ENCODE data around the gene N4BP2. TPM values are rescaled to one million over a fixed set of nuclear protein-coding genes. Genes with fewer than 3 reads are reported as not detected.

N4BP2 gene
- total RNA-seq, 1 experiment from 2014 or later = 3.9 TPM

DNA sequence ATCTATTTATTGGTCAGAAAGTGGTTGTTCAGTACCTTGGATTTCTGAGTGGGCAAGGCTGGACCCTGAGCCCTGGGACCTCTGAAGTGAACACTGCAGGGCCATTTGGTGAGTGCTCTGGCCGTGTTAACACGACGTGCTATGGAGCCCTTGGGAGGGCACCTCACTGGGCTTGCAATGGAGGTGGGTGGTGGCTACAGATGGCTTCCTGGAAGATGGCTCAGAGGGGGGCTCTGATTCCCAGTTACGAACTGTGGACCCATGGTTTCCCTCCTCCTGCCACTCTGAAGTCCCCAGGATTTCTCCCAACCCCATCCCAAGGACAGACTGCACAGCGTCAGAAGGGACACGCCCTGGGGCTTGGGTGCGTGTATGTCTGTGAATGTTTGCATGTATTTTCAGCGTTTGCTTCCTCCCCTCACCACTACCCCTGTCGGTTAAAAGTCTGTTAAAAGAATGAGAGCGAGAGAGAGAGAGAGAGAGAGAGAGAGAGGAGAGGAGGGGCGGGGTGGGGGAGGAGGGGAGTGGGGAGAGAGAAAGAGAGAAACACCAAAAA lies 136.4 kb downstream of the N4BP2 start:
- Histone ChIP-seq H3K27ac (ENCODE audit: low read length) (peak overlapping the region; percentile 94), H3K36me3 (ENCODE audit: low read depth, low read length) (no peaks in the 10 kb centered on the region), H3K4me3 (ENCODE audit: low read length) (no peak overlapping the region), H3K79me2 (ENCODE audit: low read length) (no peaks in the 10 kb centered on the region), H3K9me3 (ENCODE audit: low read length) (no peaks in the 10 kb centered on the region), H3K9ac (ENCODE audit: low read length) (peak overlapping the region; percentile 84), H4K20me1 (ENCODE audit: low read length) (no peaks in the 10 kb centered on the region), H3K4me2 (ENCODE audit: low read length) (no peak overlapping the region), H3K9me2 (replicated peaks; ENCODE audit: low read length) (no peaks in the 10 kb centered on the region), H3K4me1 (ENCODE audit: insufficient read depth, low read length) (peaks cover 32% of the 10 kb centered on the region), H3K27me3 (ENCODE audit: low read length) (no peaks in the 10 kb centered on the region), H2AFZ (ENCODE audit: low read length) (no peak overlapping the region), H3F3A (ENCODE audit: low read length, unreplicated experiment) (no peaks in the 10 kb centered on the region)
- intact Hi-C loops (cut with micrococcal nuclease) = no loop called here
- ATAC-seq (no peak), DNase-seq (no peak)
- no TSS peak for BruUV-seq (replicated peaks)
- ChIA-PET CTCF (no interaction called here), POLR2A (ENCODE audit: unreplicated experiment) (no interaction called here)
- TF ChIP-seq, protein P1, sequence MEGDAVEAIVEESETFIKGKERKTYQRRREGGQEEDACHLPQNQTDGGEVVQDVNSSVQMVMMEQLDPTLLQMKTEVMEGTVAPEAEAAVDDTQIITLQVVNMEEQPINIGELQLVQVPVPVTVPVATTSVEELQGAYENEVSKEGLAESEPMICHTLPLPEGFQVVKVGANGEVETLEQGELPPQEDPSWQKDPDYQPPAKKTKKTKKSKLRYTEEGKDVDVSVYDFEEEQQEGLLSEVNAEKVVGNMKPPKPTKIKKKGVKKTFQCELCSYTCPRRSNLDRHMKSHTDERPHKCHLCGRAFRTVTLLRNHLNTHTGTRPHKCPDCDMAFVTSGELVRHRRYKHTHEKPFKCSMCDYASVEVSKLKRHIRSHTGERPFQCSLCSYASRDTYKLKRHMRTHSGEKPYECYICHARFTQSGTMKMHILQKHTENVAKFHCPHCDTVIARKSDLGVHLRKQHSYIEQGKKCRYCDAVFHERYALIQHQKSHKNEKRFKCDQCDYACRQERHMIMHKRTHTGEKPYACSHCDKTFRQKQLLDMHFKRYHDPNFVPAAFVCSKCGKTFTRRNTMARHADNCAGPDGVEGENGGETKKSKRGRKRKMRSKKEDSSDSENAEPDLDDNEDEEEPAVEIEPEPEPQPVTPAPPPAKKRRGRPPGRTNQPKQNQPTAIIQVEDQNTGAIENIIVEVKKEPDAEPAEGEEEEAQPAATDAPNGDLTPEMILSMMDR (conservative IDR thresholded peaks at IDR 0.05; ENCODE audit: low read depth, low read length) = no peak
- TF ChIP-seq EZH2 (IDR thresholded peaks at IDR 0.05; ENCODE audit: low read length, unreplicated experiment) = no peak
- TF ChIP-seq EZH2phosphoT487 (IDR thresholded peaks at IDR 0.05; ENCODE audit: borderline replicate concordance, low read length) = no peak

DNA sequence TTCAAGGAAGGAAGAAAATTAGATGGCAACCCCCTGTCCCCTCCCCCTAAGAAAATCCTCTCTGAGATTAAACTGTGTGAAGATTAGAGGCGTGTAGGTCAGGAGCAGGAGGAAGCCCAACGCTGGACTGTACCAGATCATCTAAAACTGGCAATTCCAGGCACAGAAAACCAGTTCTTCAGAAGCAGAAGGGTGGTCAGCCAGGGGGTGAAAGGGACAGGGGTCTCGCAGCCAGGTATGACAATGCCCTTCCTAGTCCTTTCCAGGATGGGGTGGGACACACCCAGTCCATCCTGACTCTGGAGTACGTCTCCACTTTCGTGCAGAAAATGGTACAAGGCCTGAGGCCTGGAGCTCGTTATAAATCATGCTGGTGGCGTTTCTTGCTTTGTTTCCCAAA lies 136.9 kb downstream of the N4BP2 start:
- no TSS peak for BruUV-seq (replicated peaks)
- no peak for DNase-seq
- Histone ChIP-seq H3F3A (ENCODE audit: low read length, unreplicated experiment) (no peaks in the 10 kb centered on the region), H3K27ac (ENCODE audit: low read length) (no peak overlapping the region), H3K9me2 (replicated peaks; ENCODE audit: low read length) (no peaks in the 10 kb centered on the region), H4K20me1 (ENCODE audit: low read length) (no peaks in the 10 kb centered on the region), H2AFZ (ENCODE audit: low read length) (no peak overlapping the region), H3K4me3 (ENCODE audit: low read length) (no peak overlapping the region), H3K27me3 (ENCODE audit: low read length) (no peaks in the 10 kb centered on the region), H3K4me2 (ENCODE audit: low read length) (no peak overlapping the region), H3K9me3 (ENCODE audit: low read length) (no peaks in the 10 kb centered on the region), H3K79me2 (ENCODE audit: low read length) (no peaks in the 10 kb centered on the region), H3K9ac (ENCODE audit: low read length) (no peak overlapping the region), H3K4me1 (ENCODE audit: insufficient read depth, low read length) (peaks cover 32% of the 10 kb centered on the region), H3K36me3 (ENCODE audit: low read depth, low read length) (no peaks in the 10 kb centered on the region)
- intact Hi-C loops (cut with micrococcal nuclease) = no loop called here
- TF ChIP-seq, protein P1 (conservative IDR thresholded peaks at IDR 0.05; ENCODE audit: low read depth, low read length) = no peak
- TF ChIP-seq EZH2phosphoT487 (IDR thresholded peaks at IDR 0.05; ENCODE audit: borderline replicate concordance, low read length) (no peak), EZH2 (IDR thresholded peaks at IDR 0.05; ENCODE audit: low read length, unreplicated experiment) (no peak)
- no peak for ATAC-seq
- ChIA-PET POLR2A (ENCODE audit: unreplicated experiment) (no interaction called here), CTCF (no interaction called here)

DNA sequence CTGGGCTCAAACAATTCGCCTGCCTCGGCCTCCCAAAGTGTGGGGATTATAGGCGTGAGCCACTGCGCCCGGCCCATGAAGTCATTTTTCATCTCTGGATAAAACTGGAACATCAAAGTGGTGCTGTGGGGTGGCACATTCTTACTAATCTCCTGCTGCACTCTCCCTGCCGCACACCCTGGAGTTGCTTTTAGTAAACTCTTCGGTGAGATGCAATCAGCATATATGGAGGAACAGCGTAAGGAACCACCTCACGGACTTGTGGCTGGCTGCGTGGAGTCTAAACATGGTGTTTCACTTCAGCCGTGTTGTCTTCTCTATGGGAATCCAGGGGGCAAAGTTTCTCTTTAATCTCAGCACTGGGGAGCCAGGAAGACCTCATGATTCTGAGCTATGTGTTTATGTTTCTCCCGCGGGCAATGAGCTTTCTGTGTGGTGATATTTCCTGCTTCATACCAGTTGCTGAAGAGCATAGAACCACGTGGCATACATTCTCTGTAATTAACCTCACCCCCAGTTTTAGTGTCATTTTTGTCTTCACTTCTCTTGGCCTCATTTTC lies 138.0 kb downstream of the N4BP2 start:
- no peaks in the 10 kb centered on the region for H3K36me3 ChIP-seq (ENCODE audit: low read depth, low read length)
- intact Hi-C loops (cut with micrococcal nuclease) = no loop called here
- H3K9me2 ChIP-seq (replicated peaks; ENCODE audit: low read length) = no peaks in the 10 kb centered on the region
- BruUV-seq (replicated peaks) = no TSS peak
- ATAC-seq (no peak), DNase-seq (no peak)
- H3K27ac ChIP-seq (ENCODE audit: low read length) = no peak overlapping the region
- no peak for TF ChIP-seq EZH2 (IDR thresholded peaks at IDR 0.05; ENCODE audit: low read length, unreplicated experiment)
- TF ChIP-seq, protein P1 (conservative IDR thresholded peaks at IDR 0.05; ENCODE audit: low read depth, low read length) = no peak
- no peak for TF ChIP-seq EZH2phosphoT487 (IDR thresholded peaks at IDR 0.05; ENCODE audit: borderline replicate concordance, low read length)
- no peak overlapping the region for H3K4me2 ChIP-seq (ENCODE audit: low read length)
- H3K79me2 ChIP-seq (ENCODE audit: low read length) = no peaks in the 10 kb centered on the region
- H4K20me1 ChIP-seq (ENCODE audit: low read length) = no peaks in the 10 kb centered on the region
- no peaks in the 10 kb centered on the region for H3K9me3 ChIP-seq (ENCODE audit: low read length)
- no peak overlapping the region for H2AFZ ChIP-seq (ENCODE audit: low read length)
- H3K4me3 ChIP-seq (ENCODE audit: low read length) = no peak overlapping the region
- CTCF ChIA-PET = no interaction called here
- H3K4me1 ChIP-seq (ENCODE audit: insufficient read depth, low read length) = peaks cover 31% of the 10 kb centered on the region
- H3K9ac ChIP-seq (ENCODE audit: low read length) = no peak overlapping the region
- no peaks in the 10 kb centered on the region for H3K27me3 ChIP-seq (ENCODE audit: low read length)
- H3F3A ChIP-seq (ENCODE audit: low read length, unreplicated experiment) = no peaks in the 10 kb centered on the region
- POLR2A ChIA-PET (ENCODE audit: unreplicated experiment) = no interaction called here

Measured in PC-3 (cell line).